ENCODE data around the gene PLEKHF1.

DNA sequence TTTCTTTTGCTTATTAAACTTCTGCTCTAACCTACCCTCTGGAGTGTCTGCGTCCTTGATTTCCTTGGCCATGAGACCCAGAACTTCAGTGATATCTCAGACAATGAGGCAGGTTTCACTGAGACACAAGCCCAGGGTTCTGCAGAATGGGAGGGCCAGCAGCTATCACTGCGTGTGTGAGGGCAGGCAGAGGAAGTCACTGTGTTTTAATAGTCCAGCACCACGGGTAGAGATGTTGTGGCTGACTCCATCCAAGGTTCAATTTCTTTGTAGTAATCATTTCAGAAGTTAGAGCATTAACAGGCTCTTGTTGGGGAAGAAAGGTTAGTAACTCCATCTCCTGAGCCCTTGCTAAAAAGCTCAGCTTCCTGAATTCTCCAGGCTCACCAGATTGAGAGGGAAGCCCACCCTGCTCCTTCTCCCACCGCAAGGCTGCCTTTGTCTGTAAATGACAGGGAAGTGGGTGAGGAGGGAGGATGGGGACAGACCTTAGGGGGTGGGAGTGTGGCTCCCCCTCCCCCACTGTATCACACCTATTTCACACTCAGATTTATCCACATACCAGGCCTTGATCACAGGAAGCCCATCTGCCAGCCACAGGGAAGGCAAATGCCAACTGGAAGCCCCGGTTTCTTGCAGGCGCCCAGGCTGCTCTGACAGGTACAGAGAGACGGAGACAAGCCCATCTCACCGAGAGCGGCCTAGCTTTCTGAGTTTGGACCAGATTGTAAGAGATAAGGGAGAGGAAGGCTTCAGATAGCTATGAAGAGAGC lies 47.7 kb downstream of the PLEKHF1 start:
- TF ChIP-seq, protein P1, sequence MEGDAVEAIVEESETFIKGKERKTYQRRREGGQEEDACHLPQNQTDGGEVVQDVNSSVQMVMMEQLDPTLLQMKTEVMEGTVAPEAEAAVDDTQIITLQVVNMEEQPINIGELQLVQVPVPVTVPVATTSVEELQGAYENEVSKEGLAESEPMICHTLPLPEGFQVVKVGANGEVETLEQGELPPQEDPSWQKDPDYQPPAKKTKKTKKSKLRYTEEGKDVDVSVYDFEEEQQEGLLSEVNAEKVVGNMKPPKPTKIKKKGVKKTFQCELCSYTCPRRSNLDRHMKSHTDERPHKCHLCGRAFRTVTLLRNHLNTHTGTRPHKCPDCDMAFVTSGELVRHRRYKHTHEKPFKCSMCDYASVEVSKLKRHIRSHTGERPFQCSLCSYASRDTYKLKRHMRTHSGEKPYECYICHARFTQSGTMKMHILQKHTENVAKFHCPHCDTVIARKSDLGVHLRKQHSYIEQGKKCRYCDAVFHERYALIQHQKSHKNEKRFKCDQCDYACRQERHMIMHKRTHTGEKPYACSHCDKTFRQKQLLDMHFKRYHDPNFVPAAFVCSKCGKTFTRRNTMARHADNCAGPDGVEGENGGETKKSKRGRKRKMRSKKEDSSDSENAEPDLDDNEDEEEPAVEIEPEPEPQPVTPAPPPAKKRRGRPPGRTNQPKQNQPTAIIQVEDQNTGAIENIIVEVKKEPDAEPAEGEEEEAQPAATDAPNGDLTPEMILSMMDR (conservative IDR thresholded peaks at IDR 0.05; ENCODE audit: low read depth, low read length), result no peak
- TF ChIP-seq EZH2 (IDR thresholded peaks at IDR 0.05; ENCODE audit: low read length, unreplicated experiment) (no peak), EZH2phosphoT487 (IDR thresholded peaks at IDR 0.05; ENCODE audit: borderline replicate concordance, low read length) (no peak)
